ENCODE results near the gene ITGA7.

ITGA7 gene

GRCh38 chr12:55683676-55684075 lies 24.0 kb downstream of the ITGA7 start:
- no peak for DNase-seq

GRCh38 chr12:55682087-55682796 lies 25.5 kb downstream of the ITGA7 start:
- DNase-seq, result no peak

DNA sequence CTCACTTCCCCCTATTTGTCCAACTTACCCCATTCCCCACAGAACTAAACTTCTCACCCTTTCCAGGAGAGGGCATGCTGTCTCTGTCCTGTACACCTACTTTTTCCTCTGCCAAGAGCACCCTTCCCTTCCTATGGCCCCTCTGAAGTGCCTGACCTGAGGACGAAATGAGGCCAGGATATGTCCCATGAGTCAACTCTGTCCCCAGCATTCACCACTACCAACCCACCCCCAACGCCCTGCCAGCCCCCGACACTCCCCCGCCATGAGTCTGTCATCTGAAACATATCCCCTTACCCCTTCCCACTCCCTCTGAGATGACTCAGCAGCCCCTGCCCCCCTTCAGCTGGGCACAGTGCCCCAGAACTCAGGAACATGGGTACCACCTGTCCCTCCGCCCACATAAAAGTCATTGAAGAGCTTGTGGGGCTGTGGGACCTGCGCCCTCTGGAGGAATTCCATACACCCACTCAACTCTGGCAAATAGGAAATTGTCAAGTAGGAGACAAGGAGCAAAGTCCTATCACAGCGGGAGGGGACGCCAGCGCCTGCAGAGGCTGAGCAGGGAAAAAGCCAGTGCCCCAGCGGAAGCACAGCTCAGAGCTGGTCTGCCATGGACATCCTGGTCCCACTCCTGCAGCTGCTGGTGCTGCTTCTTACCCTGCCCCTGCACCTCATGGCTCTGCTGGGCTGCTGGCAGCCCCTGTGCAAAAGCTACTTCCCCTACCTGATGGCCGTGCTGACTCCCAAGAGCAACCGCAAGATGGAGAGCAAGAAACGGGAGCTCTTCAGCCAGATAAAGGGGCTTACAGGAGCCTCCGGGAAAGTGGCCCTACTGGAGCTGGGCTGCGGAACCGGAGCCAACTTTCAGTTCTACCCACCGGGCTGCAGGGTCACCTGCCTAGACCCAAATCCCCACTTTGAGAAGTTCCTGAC lies 26.3 kb downstream of the ITGA7 start:
- peak in 23 of 58 donors; percentile 5 to 58 (median 16) for DNase-seq

DNA sequence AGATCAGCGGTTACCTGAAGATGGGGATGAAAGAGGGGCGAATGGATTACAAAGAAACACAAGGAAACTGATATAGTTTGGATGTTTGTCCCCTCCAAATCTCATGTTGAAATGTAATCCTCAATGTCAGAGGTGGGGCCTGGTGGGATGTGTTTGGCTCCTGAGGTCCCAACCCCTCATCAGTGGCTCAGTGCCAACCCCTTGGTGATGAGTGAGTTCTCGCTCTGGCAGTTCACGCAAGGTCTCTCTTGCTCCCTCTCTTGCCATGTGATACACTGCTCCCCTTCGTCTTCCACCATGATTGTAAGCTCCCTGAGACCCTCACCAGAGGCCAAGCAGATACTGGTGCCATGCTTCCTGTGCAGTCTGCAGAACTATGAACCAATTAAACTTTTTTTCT lies 28.0 kb downstream of the ITGA7 start:
- DNase-seq, result no peak

DNA sequence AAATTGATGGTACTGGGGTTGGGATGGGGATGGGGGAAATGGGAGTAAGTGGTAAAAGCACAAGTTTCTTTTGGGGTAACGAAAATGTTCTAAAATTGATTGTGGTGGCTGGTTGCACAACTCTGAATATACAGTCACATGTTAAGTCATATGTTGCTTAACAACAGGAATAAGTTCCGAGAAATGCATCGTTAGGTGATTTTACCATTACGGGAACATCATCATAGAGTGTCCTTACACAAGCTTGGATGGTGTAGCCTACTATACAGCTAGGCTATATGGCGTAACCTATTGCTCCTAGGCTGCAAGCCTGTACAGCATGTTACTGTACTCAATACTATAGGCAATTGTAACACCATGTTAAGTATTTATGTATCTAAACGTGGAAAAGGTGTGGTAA lies 31.0 kb downstream of the ITGA7 start:
- no peak for DNase-seq

GRCh38 chr12:55675666-55676065 lies 32.0 kb downstream of the ITGA7 start:
- DNase-seq, result no peak

GRCh38 chr12:55673638-55674037 lies 34.1 kb downstream of the ITGA7 start:
- no peak for DNase-seq

GRCh38 chr12:55671746-55672145 lies 36.0 kb downstream of the ITGA7 start:
- no peak for DNase-seq

DNA sequence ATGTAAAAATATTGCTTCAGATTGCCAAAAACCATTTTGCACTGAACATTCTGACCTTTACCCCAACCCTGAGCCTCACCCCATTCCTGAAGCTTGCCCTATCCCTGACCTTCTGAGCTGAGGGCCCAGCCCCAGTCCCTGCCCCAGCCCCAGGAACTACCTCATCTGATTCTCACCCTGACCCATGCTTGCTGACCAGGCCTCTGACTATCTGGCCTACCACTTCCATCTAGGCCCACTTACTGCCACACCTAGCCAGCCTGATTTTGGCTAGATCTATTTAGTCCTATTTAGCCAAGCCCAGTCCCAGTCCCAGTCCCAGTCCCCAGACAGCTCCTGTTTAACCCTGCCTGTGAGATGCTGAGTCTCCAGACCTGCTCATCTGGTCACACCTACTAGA lies 37.4 kb downstream of the ITGA7 start:
- DNase-seq, result no peak

- no peak for DNase-seq
These were observed 41.2 kb downstream of the ITGA7 start for GRCh38 chr12:55666508-55666907.

- DNase-seq, result no peak
These were observed 42.9 kb downstream of the ITGA7 start for GRCh38 chr12:55664826-55665225.

DNA sequence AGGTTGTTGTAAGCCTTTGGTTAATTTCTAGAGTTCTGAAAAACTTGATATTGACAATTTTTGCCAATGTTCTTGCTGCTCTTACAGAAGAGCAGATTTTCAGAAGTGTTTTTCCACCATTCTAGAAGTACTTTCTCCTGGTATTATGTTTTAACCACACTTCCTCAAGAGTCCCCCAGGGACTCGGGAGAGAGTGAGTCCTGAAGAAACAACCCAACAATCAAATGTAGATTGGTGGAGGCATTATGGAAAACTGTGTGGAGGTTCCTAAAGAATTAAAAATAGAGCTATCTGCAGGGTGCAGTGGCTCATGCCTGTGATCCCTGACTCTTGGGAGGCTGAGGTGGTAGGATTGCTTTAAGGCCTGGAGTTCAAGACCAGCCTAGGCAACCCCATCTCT lies 44.3 kb downstream of the ITGA7 start:
- no peak for DNase-seq

GRCh38 chr12:55659486-55660385 lies 48.0 kb downstream of the ITGA7 start:
- peak in 4 of 58 donors; percentile 2 to 5 (median 3) for DNase-seq

- no peak for DNase-seq
These were observed 48.9 kb downstream of the ITGA7 start for GRCh38 chr12:55658635-55659391.

GRCh38 chr12:55658212-55658611 lies 49.5 kb downstream of the ITGA7 start:
- no peak for DNase-seq

DNA sequence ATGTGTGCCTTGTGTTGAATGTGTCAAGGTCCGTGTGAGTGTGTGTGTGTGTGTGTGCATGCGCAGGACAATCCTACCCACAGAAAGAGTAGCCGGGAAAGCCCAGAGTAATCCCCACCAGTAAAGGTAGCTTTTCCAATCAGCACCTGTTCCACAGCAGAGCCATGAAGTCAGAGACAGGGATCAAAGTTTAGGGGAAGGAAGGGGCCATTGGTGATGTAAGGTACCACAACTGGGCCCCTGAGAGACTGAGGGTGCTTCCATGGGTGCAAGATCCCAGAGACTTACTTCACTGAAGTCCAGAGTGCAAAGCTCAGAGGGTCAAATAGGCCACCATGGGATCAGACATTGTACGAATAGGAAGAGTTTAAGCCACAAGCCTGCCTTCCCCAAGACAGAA lies 50.5 kb downstream of the ITGA7 start:
- no peak for DNase-seq

DNA sequence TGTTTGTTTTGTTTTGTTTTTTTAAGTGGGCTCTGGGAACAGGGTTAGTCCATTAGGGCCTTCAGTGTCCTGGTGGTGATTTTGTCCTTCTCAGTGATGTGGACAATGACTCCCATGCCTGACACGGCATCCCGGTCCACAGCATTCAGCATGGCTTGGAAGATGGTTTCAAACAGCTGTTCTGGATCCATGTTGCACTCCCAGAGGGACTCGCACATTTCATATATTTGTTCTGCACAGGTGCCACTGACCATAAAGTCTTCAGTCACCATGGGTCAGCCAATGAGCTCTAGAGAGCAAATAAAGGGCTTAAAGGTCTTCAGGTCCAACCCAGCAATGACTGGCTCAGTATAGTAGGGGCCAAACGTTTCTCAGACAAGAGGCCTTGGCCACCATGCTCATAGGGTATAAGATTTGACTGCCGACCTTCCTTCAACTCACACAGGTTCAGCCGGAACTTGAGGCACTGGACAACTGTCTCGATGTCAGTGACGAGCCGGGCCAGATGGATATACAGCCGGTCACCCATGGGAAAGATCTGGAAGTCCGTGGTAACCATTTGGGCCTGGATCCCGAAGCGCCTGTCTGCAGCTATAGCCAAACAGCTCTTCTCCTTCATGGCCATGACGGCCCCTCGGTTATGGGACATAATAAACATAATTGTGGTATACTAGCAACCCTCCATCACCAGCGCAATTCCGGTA lies 53.0 kb downstream of the ITGA7 start:
- no peak for DNase-seq

- DNase-seq, result no peak
These were observed 54.7 kb downstream of the ITGA7 start for GRCh38 chr12:55653031-55653430.

DNA sequence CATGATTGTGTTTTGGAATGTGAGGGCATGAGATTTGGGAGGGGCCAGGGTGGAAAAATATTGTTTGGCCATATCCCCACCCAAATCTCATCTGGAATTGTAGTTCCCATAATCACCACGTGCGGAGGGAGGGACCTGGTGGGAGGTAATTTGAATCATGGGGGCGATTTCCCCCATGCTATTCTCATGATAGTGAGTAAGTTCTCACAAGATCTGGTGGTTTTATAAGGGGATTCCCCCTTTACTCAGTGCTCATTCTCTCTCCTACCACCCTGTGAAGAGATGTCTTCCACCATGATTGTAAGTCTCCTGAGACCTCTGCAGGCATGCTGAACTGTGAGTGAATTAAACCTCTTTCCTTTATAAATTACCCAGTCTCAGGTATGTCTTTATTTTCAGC lies 55.4 kb downstream of the ITGA7 start:
- no peak for DNase-seq

- no peak for DNase-seq
These were observed 56.4 kb downstream of the ITGA7 start for GRCh38 chr12:55651299-55651683.
